Gastroesophageal sphincter (tissue), 3 donors: ENCODE results near the gene PSMC3.

Source experiments
- POLR2A ChIP-seq, 2 donors: fragments of 450-650 bp; IDR thresholded peaks; one replicate each; pipeline ENCODE4 v1.6.1; 2017; ENCODE audit warnings: antibody characterized with exemption in 2 of 2, mild to moderate bottlenecking in 2 of 2, moderate library complexity in 1 of 2
- TF ChIP-seq, protein P1 (sequence below), 4 experiments: fragments of 200-600 bp in 2 of 4; fragments of 450-650 bp in 2 of 4; sonication (generic) in 1 of 4; IDR thresholded peaks; one replicate each; pipeline ENCODE4 v1.5.1; 2017 to 2019; ENCODE audit warnings: antibody characterized with exemption in 4 of 4, mild to moderate bottlenecking in 2 of 4, moderate library complexity in 2 of 4

DNA sequence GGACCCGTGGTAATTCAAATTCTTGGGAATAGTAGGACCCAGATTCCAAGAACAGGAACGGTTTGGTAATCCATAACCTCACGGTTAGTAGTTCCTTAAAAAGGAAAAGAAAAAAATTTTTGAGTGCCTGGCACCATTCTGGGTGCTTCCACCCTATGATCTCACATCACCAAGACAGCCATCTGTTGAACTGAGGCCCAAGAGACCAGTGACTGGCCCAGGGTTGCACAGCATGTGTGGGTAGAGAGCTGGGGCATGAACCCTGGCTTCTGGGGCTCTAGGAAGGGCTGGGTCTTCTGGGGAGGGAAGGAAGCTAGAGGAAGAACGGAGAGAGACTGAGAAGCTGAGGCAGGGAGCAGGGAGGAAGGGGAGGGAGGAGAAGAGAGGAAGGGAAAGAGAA is 43.2 kb downstream of the PSMC3 start:
- TF ChIP-seq, protein P1, sequence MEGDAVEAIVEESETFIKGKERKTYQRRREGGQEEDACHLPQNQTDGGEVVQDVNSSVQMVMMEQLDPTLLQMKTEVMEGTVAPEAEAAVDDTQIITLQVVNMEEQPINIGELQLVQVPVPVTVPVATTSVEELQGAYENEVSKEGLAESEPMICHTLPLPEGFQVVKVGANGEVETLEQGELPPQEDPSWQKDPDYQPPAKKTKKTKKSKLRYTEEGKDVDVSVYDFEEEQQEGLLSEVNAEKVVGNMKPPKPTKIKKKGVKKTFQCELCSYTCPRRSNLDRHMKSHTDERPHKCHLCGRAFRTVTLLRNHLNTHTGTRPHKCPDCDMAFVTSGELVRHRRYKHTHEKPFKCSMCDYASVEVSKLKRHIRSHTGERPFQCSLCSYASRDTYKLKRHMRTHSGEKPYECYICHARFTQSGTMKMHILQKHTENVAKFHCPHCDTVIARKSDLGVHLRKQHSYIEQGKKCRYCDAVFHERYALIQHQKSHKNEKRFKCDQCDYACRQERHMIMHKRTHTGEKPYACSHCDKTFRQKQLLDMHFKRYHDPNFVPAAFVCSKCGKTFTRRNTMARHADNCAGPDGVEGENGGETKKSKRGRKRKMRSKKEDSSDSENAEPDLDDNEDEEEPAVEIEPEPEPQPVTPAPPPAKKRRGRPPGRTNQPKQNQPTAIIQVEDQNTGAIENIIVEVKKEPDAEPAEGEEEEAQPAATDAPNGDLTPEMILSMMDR (IDR thresholded peaks at IDR 0.05), result no peak
- TF ChIP-seq POLR2A (IDR thresholded peaks at IDR 0.05), result no peak
